D721Med (cell line): ENCODE measurements around the gene TMED9.

Source experiments
- DNase-seq: peaks from one replicate; pipeline ENCODE4 v3.0.0; 2011; ENCODE audit warnings: low spot score; ENCODE audit not compliant: insufficient read length
- FAIRE-seq: peaks from 2 replicates; lab custom pipeline; 2011; peaks lifted over from hg19 to GRCh38; lab: Jason Lieb, UNC
- CTCF ChIP-seq: IDR thresholded peaks from 2 replicates; pipeline ENCODE4 v1.5.1; 2012; ENCODE audit warnings: mild to moderate bottlenecking, control low read depth; ENCODE audit not compliant: insufficient read depth; ENCODE audit errors: missing control alignments

TMED9 gene

GRCh38 chr5:177605078-177605477 lies 13.1 kb downstream of the TMED9 start:
- DNase-seq (no peak), FAIRE-seq (no peak)
- TF ChIP-seq CTCF: no peak

- DNase-seq (no peak), FAIRE-seq (no peak)
- no peak for TF ChIP-seq CTCF
These were observed 13.7 kb downstream of the TMED9 start for GRCh38 chr5:177605667-177606066.

GRCh38 chr5:177606071-177607051 lies 14.4 kb downstream of the TMED9 start:
- FAIRE-seq (no peak), DNase-seq (no peak)
- TF ChIP-seq CTCF: no peak

DNA sequence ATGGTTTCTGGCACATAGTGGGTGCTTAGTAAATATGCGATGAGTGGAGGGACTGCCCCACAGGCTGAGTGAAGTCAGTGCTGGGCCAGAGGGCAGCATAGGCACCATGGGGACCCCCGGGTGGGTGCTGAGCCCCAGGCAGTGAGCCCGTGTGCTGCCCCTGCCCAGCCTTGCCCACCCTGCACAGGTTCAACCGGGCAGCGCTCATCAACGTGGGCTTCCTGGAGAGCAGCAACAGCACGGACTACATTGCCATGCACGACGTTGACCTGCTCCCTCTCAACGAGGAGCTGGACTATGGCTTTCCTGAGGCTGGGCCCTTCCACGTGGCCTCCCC lies 15.1 kb downstream of the TMED9 start:
- no peak for TF ChIP-seq CTCF
- FAIRE-seq: no peak
- no peak for DNase-seq

- TF ChIP-seq CTCF: peak; percentile 78
- DNase-seq: peak; percentile 86
- no peak for FAIRE-seq
These were observed 15.6 kb downstream of the TMED9 start for GRCh38 chr5:177607452-177608192.

DNA sequence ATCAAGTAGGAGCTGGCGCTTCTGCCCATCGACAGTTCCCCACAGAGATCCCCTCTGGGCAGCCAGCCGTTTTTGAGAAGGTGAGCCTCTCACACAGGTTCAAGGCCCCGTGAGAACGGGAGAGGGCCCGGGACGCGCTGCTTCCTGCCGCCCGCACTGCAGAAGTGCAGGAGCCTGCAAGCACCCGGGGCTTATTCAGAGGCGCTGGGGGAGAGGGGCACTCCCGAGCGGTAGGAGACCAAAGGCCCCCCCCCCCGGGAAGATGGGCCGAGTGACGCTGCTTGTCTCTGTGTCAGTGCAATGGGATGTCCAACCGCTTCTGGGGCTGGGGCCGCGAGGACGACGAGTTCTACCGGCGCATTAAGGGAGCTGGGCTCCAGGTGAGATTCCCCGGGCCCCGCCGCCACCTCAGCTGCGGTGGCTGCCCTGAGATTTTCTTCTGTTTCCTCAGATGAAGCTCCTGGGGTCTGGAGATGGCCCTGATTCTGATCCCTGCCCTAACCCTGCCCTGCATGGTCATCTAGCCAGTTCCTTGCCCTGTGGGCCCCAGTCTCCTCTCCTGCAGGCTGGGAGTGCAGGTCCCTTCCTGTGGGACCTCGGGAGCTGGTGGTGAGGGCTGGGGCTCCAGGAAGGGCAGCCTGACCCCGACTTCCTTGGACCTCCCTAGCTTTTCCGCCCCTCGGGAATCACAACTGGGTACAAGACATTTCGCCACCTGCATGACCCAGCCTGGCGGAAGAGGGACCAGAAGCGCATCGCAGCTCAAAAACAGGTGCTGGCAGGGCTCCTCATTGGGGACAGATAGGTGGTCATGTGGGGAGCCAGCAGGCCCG lies 16.5 kb downstream of the TMED9 start:
- no peak for DNase-seq
- TF ChIP-seq CTCF: no peak
- FAIRE-seq: no peak
